CD4-positive, CD25-positive, alpha-beta regulatory T cell (primary cell): ENCODE data around the gene LRMDA. TPM values are rescaled to one million over a fixed set of nuclear protein-coding genes. Genes with fewer than 3 reads are reported as not detected.

Source experiments
- ATAC-seq, 2 donors: fragments of 150-1000 bp; cut with Tn5 transposase; one replicate each; pipeline ENCODE4 v1.10.0; 2021; ENCODE audit warnings: low read depth in 2 of 2, moderate number of reproducible peaks in 2 of 2, moderate library complexity in 1 of 2
- DNase-seq, 3 donors: peaks; one replicate each; pipeline versions ENCODE4 v3.0.0 to v3.0.0-alpha.2; 2012 to 2022; ENCODE audit warnings: mixed read lengths in 1 of 3
- H3K27ac ChIP-seq: one replicate; pipeline ENCODE4 v1.7.0; 2013; ENCODE audit warnings: mild to moderate bottlenecking, low read length; ENCODE audit not compliant: insufficient read depth, poor library complexity, severe bottlenecking
- H3K27me3 ChIP-seq: one replicate; pipeline ENCODE4 v1.7.0; 2013; ENCODE audit warnings: low read length; ENCODE audit not compliant: control insufficient read depth, insufficient read depth
- H3K36me3 ChIP-seq: one replicate; pipeline ENCODE4 v1.7.0; 2013; ENCODE audit warnings: mild to moderate bottlenecking, low read length, moderate library complexity; ENCODE audit not compliant: control insufficient read depth, insufficient read depth
- H3K4me1 ChIP-seq: 2 replicates; pipeline ENCODE4 v1.7.0; 2013; ENCODE audit warnings: mild to moderate bottlenecking, low read length; ENCODE audit not compliant: insufficient read depth, control insufficient read depth, poor library complexity, severe bottlenecking
- H3K4me3 ChIP-seq: one replicate; pipeline ENCODE4 v1.7.0; 2013; ENCODE audit warnings: low read depth, mild to moderate bottlenecking, low read length, moderate library complexity
- H3K9me3 ChIP-seq, 2 experiments: 1 replicate in 1 of 2; 2 replicates in 1 of 2; pipeline ENCODE4 v1.7.0; 2013; ENCODE audit warnings: low read length in 2 of 2, mild to moderate bottlenecking in 1 of 2, moderate library complexity in 1 of 2; ENCODE audit not compliant: control insufficient read depth in 2 of 2
- H3K27ac Mint-ChIP-seq, 3 donors: one replicate each; pipeline ENCODE4 v1.8.0; 2020 to 2022; ENCODE audit warnings: mild to moderate bottlenecking in 3 of 3, mixed read lengths in 3 of 3, moderate library complexity in 2 of 3
- H3K27me3 Mint-ChIP-seq: one replicate; pipeline ENCODE4 v1.8.0; 2022; ENCODE audit warnings: mild to moderate bottlenecking, mixed read lengths
- H3K36me3 Mint-ChIP-seq: one replicate; pipeline ENCODE4 v1.8.0; 2020; ENCODE audit warnings: mixed read lengths
- H3K4me1 Mint-ChIP-seq, 4 donors: one replicate each; pipeline ENCODE4 v1.8.0; 2020 to 2022; ENCODE audit warnings: mixed read lengths in 4 of 4, mild to moderate bottlenecking in 1 of 4
- H3K4me3 Mint-ChIP-seq, 4 donors: one replicate each; pipeline ENCODE4 v1.8.0; 2020 to 2022; ENCODE audit warnings: mild to moderate bottlenecking in 4 of 4, mixed read lengths in 4 of 4, moderate library complexity in 3 of 4
- H3K9me3 Mint-ChIP-seq, 7 donors: one replicate each; pipeline ENCODE4 v1.8.0; 2020 to 2022; ENCODE audit warnings: mixed read lengths in 7 of 7, mild to moderate bottlenecking in 3 of 7, moderate library complexity in 2 of 7
- polyA plus RNA-seq, 4 donors: library from polyadenylated mRNA; unstranded; fragments of 300-500 nt; fragmentation: Illumina TruSeq; gene quantifications; one replicate each; pipeline ENCODE4 v1.2.3, GENCODE V29; 2021
- total RNA-seq: library from RNA; stranded (reverse); gene quantifications from one replicate; pipeline ENCODE4 v1.2.3, GENCODE V29; 2022

Gene LRMDA
- total and polyA plus RNA-seq, 5 donors from 2014 or later, result 0.10 TPM; not detected in 4

DNA sequence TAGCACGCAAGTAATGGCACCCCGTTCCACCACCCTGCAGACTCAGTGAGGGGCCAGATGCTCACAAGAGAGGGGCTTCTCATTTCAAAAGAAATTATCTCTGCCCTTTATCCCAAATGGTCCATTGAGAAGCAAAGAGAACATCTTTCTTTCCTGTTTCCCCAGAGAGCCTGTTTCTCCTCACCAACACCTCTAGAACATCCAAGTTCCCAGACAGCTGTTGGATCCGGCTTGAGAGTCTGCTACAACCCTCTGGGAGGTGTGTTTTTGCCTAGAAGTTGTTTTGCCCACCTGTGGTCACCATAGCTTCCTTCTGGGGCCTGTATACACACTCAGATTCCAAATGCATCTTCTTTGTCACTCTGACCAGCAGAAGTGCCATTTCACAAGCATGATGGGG is 637.4 kb downstream of the LRMDA start:
- ATAC-seq (no peak), DNase-seq (no peak)
- no peak overlapping the region for H3K27ac ChIP-seq
- H3K27me3 ChIP-seq, result no peaks in the 10 kb centered on the region
- H3K9me3 ChIP-seq, result no peaks in the 10 kb centered on the region
- H3K27me3 Mint-ChIP-seq, result no peaks in the 10 kb centered on the region
- H3K27ac Mint-ChIP-seq, result no peak overlapping the region
- H3K4me3 Mint-ChIP-seq, result no peak overlapping the region
- no peaks in the 10 kb centered on the region for H3K36me3 ChIP-seq
- peaks cover 0 to 4% (median 0%) of the 10 kb centered on the region in 7 donors for H3K9me3 Mint-ChIP-seq
- H3K4me1 ChIP-seq, result no peaks in the 10 kb centered on the region
- H3K4me3 ChIP-seq, result no peak overlapping the region
- no peaks in the 10 kb centered on the region for H3K36me3 Mint-ChIP-seq
- H3K4me1 Mint-ChIP-seq, result no peaks in the 10 kb centered on the region

DNA sequence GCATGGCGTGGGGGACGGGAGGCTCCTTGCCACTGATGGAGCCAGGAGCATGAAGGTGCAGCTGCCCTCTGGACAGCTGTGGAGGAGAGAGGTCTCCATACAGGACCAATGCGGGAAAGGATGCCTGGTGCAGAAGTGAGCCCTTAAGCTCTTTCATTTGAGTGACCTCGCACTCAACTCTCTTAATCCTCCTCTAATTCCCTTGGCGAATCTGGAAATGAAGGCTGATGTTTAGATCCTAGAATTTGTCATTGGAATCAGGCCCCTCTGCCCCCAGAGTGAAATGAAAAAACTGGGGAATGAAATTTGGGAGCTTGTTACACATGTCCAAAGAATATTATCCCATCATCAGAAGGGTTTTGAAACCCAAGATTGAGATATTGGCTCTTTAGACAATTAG is 639.5 kb downstream of the LRMDA start:
- Histone ChIP-seq H3K27ac (no peak overlapping the region), H3K36me3 (no peaks in the 10 kb centered on the region), H3K27me3 (no peaks in the 10 kb centered on the region), H3K4me3 (no peak overlapping the region), H3K9me3 (no peaks in the 10 kb centered on the region), H3K4me1 (no peaks in the 10 kb centered on the region)
- Mint-ChIP-seq H3K9me3 (peaks cover 0 to 7% (median 2%) of the 10 kb centered on the region in 7 donors), H3K4me3 (no peak overlapping the region), H3K4me1 (no peaks in the 10 kb centered on the region), H3K27ac (no peak overlapping the region), H3K27me3 (no peaks in the 10 kb centered on the region), H3K36me3 (no peaks in the 10 kb centered on the region)
- ATAC-seq (no peak), DNase-seq (no peak)

DNA sequence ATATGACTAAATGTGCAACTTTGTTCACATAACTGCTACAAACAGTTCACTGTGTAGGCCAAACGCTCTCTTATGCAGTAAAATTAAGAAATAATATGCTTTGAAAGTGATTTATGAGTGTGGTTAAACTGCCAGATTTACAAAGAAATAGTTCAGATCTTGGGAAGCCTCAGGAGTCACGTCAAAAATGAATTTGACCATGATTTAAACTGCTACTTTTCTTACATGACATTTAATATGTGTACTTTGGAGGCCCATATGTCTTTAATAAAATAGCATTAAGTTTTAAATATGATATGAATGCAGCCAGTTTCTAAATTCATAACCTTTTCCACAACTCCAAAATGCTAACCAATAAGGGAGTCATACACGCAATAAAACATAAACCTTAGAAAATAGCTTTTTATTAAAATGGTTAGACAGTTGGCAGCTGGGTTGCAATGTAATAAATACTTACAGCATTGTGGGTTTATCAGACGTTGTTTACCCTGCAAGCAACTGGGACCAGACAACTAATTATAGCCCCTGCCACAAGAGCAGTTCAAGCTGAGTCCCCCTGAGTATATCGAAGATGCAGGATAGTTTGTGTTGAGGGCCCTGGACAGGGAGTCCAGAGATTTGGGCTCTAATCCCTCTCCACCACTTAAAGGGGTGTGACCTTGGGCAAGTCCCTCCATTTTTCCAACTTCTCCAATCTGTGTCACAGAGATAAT is 640.4 kb downstream of the LRMDA start:
- Mint-ChIP-seq H3K27me3 (no peaks in the 10 kb centered on the region), H3K36me3 (no peaks in the 10 kb centered on the region), H3K9me3 (peaks cover 0 to 7% (median 2%) of the 10 kb centered on the region in 7 donors), H3K27ac (no peak overlapping the region), H3K4me3 (no peak overlapping the region), H3K4me1 (no peaks in the 10 kb centered on the region)
- Histone ChIP-seq H3K9me3 (no peaks in the 10 kb centered on the region), H3K27ac (no peak overlapping the region), H3K36me3 (no peaks in the 10 kb centered on the region), H3K27me3 (no peaks in the 10 kb centered on the region), H3K4me3 (no peak overlapping the region), H3K4me1 (no peaks in the 10 kb centered on the region)
- no peak for DNase-seq
- ATAC-seq, result no peak

DNA sequence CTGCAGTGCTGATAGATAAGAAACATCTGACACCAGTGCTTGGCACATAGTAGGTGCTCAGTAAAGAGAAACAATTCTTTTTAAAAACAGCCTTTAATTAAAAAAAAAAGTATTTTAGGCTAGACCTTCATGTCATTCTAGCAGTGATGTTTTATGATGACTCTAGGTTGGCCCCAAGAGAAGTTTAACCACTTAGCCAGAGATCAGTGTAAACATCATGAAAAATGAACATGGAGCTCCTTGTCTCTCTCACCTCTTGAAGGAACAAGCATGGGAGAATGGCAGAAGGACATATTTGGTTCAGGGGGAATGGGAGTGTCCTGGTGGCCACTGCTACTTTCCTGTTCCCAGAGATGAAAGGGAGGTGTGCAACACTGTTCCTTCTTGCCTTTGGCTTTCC is 641.0 kb downstream of the LRMDA start:
- no peak overlapping the region for H3K27ac ChIP-seq
- H3K9me3 ChIP-seq, result no peaks in the 10 kb centered on the region
- H3K27me3 Mint-ChIP-seq, result no peaks in the 10 kb centered on the region
- H3K4me1 Mint-ChIP-seq, result no peaks in the 10 kb centered on the region
- ATAC-seq (no peak), DNase-seq (no peak)
- peaks cover 0 to 7% (median 2%) of the 10 kb centered on the region in 7 donors for H3K9me3 Mint-ChIP-seq
- no peaks in the 10 kb centered on the region for H3K4me1 ChIP-seq
- H3K27me3 ChIP-seq, result no peaks in the 10 kb centered on the region
- H3K36me3 Mint-ChIP-seq, result no peaks in the 10 kb centered on the region
- H3K27ac Mint-ChIP-seq, result no peak overlapping the region
- no peak overlapping the region for H3K4me3 Mint-ChIP-seq
- H3K36me3 ChIP-seq, result no peaks in the 10 kb centered on the region
- H3K4me3 ChIP-seq, result no peak overlapping the region

DNA sequence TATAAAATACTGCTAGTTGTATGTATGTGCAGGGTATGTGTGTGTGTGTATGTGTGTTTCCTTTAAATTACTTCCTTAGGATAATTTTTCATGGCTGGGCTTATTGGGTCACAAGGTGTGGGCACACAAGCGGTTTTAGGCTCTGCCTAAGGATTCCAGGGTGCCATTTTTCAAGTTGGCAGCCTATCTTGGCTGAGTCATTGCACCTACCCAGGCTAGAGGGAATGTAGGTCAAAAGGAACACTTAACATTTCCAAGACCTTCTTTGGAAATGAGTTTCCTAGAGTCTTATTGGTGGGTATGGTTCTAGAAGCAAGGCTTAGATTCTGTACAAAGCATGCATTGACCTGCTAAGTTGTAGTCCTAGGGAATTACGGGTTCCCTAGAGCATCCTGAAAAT is 642.1 kb downstream of the LRMDA start:
- H3K9me3 Mint-ChIP-seq, result peaks cover 0 to 4% (median 2%) of the 10 kb centered on the region in 7 donors

DNA sequence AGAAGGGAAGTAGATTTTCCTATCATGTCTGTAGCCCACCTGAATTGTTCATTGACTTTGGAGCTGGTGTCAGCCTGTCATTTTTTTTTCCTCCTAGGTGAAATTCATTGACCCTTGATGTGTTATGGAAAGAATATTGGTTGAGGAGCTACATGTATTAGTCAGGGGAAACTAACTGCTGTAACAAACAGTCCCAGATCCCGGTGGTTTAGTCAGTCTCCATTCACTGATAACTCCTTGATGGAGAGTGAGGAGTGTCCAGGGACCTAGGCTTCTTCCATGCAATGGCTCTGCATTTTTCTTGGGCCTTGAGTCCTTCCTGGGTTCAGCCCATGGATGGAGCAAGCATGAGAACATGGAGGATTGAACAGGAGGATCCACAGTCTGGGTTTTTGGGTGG is 643.2 kb downstream of the LRMDA start:
- H3K36me3 ChIP-seq, result no peaks in the 10 kb centered on the region
- no peak overlapping the region for H3K27ac ChIP-seq
- no peaks in the 10 kb centered on the region for H3K27me3 ChIP-seq
- no peak overlapping the region for H3K4me3 ChIP-seq
- no peaks in the 10 kb centered on the region for H3K27me3 Mint-ChIP-seq
- H3K4me1 Mint-ChIP-seq, result no peaks in the 10 kb centered on the region
- H3K4me3 Mint-ChIP-seq, result no peak overlapping the region
- no peaks in the 10 kb centered on the region for H3K9me3 ChIP-seq
- DNase-seq, result no peak
- H3K27ac Mint-ChIP-seq, result no peak overlapping the region
- H3K36me3 Mint-ChIP-seq, result no peaks in the 10 kb centered on the region
- no peaks in the 10 kb centered on the region for H3K4me1 ChIP-seq
- no peak for ATAC-seq
- H3K9me3 Mint-ChIP-seq, result peaks cover 0 to 4% (median 2%) of the 10 kb centered on the region in 7 donors

More for the DNA sequence above, 642.1 kb downstream of the LRMDA start:
- Histone ChIP-seq H3K27ac (no peak overlapping the region), H3K36me3 (no peaks in the 10 kb centered on the region), H3K4me1 (no peaks in the 10 kb centered on the region), H3K27me3 (no peaks in the 10 kb centered on the region), H3K4me3 (no peak overlapping the region), H3K9me3 (no peaks in the 10 kb centered on the region)
- DNase-seq (no peak), ATAC-seq (no peak)
- H3K4me1 Mint-ChIP-seq, result no peaks in the 10 kb centered on the region
- H3K4me3 Mint-ChIP-seq, result no peak overlapping the region
- H3K27ac Mint-ChIP-seq, result no peak overlapping the region
- H3K27me3 Mint-ChIP-seq, result no peaks in the 10 kb centered on the region
- H3K36me3 Mint-ChIP-seq, result no peaks in the 10 kb centered on the region

DNA sequence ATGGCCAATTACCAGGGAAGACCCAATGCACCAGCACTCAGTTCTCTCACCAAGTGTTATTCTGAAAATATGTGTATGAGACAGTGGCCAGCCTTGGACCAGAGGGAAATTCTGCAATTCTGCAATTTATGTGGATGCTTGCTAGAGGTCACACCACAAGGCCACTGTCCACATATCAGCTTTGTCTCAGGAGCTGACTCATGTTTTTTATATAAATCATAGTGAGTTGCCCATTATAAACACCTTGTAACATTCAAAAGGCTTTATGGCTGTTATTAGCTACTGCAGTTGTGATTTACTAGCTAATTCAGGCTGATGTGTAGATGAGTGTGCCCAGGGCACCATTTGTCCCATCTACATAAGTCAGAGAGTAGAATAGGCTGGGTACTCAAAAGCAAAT is 649.0 kb downstream of the LRMDA start:
- Mint-ChIP-seq H3K9me3 (peaks cover 0 to 3% (median 0%) of the 10 kb centered on the region in 7 donors), H3K4me1 (peaks cover 0 to 2% (median 0%) of the 10 kb centered on the region in 4 donors), H3K36me3 (no peaks in the 10 kb centered on the region), H3K4me3 (no peak overlapping the region), H3K27me3 (no peaks in the 10 kb centered on the region), H3K27ac (no peak overlapping the region)
- H3K27me3 ChIP-seq, result no peaks in the 10 kb centered on the region
- no peak for ATAC-seq
- no peak overlapping the region for H3K27ac ChIP-seq
- DNase-seq, result no peak
- H3K9me3 ChIP-seq, result no peaks in the 10 kb centered on the region
- H3K4me3 ChIP-seq, result no peak overlapping the region
- H3K36me3 ChIP-seq, result no peaks in the 10 kb centered on the region
- no peaks in the 10 kb centered on the region for H3K4me1 ChIP-seq

DNA sequence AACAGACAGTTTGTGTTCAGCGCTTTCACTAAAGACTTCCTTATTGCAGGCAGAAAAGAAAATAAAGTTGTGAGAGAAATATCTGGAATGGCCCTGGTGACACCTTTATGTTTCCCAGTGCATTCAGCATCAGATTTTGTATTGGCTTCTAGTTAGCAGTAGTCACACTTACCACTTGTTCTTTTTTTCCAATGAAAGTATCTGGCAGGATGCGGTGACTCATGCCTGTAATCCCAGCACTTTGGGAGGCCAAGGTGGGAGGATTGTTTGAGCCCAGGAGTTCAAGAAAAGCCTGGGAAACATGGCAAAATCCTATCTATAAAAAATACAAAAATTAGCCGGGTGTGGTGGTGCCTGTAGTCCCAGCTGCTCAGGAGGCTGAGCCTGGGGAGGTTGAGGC is 649.6 kb downstream of the LRMDA start:
- H3K27ac ChIP-seq, result no peak overlapping the region
- Mint-ChIP-seq H3K4me3 (no peak overlapping the region), H3K4me1 (peaks cover 0 to 2% (median 0%) of the 10 kb centered on the region in 4 donors), H3K27ac (no peak overlapping the region), H3K27me3 (no peaks in the 10 kb centered on the region), H3K9me3 (peaks cover 0 to 5% (median 0%) of the 10 kb centered on the region in 7 donors), H3K36me3 (no peaks in the 10 kb centered on the region)
- H3K36me3 ChIP-seq, result no peaks in the 10 kb centered on the region
- no peaks in the 10 kb centered on the region for H3K27me3 ChIP-seq
- DNase-seq, result no peak
- H3K4me1 ChIP-seq, result no peaks in the 10 kb centered on the region
- H3K9me3 ChIP-seq, result no peaks in the 10 kb centered on the region
- H3K4me3 ChIP-seq, result no peak overlapping the region
- ATAC-seq, result no peak
